ENCODE data around the gene ADAMTS12.

Gene ADAMTS12

GRCh38 chr5:33637011-33637410, 254.8 kb downstream of the ADAMTS12 start:
- DNase-seq, result no peak

- no peak for DNase-seq
Observed at GRCh38 chr5:33635582-33635981, 256.2 kb downstream of the ADAMTS12 start.

GRCh38 chr5:33633699-33634098, 258.1 kb downstream of the ADAMTS12 start:
- no peak for DNase-seq

- DNase-seq, result no peak
Observed at GRCh38 chr5:33631786-33632185, 260.0 kb downstream of the ADAMTS12 start.

- no peak for DNase-seq
Observed at GRCh38 chr5:33631139-33631538, 260.7 kb downstream of the ADAMTS12 start.

GRCh38 chr5:33629999-33630398, 261.8 kb downstream of the ADAMTS12 start:
- no peak for DNase-seq

GRCh38 chr5:33628796-33629195, 263.0 kb downstream of the ADAMTS12 start:
- no peak for DNase-seq

GRCh38 chr5:33621514-33621913, 270.3 kb downstream of the ADAMTS12 start:
- no peak for DNase-seq

GRCh38 chr5:33614039-33614438, 277.8 kb downstream of the ADAMTS12 start:
- DNase-seq, result no peak

GRCh38 chr5:33612386-33612785, 279.4 kb downstream of the ADAMTS12 start:
- DNase-seq, result no peak

- DNase-seq, result no peak
Observed at GRCh38 chr5:33611877-33612276, 279.9 kb downstream of the ADAMTS12 start.

GRCh38 chr5:33608344-33609041, 283.3 kb downstream of the ADAMTS12 start:
- DNase-seq, result no peak

- DNase-seq, result no peak
Observed at GRCh38 chr5:33604503-33604902, 287.3 kb downstream of the ADAMTS12 start.

- DNase-seq, result no peak
Observed at GRCh38 chr5:33601881-33602280, 289.9 kb downstream of the ADAMTS12 start.

GRCh38 chr5:33595303-33595702, 296.5 kb downstream of the ADAMTS12 start:
- DNase-seq, result no peak

- no peak for DNase-seq
Observed at GRCh38 chr5:33594006-33594405, 297.8 kb downstream of the ADAMTS12 start.

- no peak for DNase-seq
Observed at GRCh38 chr5:33592245-33592644, 299.5 kb downstream of the ADAMTS12 start.

GRCh38 chr5:33588654-33589372, 303.0 kb downstream of the ADAMTS12 start:
- no peak for DNase-seq

GRCh38 chr5:33583332-33583731, 308.5 kb downstream of the ADAMTS12 start:
- DNase-seq, result no peak

GRCh38 chr5:33582417-33582816, 309.4 kb downstream of the ADAMTS12 start:
- no peak for DNase-seq

- no peak for DNase-seq
Observed at GRCh38 chr5:33579789-33580188, 312.0 kb downstream of the ADAMTS12 start.

- DNase-seq, result no peak
Observed at GRCh38 chr5:33579152-33579551, 312.6 kb downstream of the ADAMTS12 start.

GRCh38 chr5:33576726-33577590, 314.8 kb downstream of the ADAMTS12 start:
- DNase-seq, result no peak

GRCh38 chr5:33565324-33565723, 326.5 kb downstream of the ADAMTS12 start:
- no peak for DNase-seq

All from NCI-H1436 (cell line).